ENCODE results near the gene SEC24B. TPM values are rescaled to one million over a fixed set of nuclear protein-coding genes. Genes with fewer than 3 reads are reported as not detected.

The SEC24B gene
- total and polyA plus RNA-seq, 2 experiments from 2014 or later, result 9.4 to 32.8 TPM

- TF ChIP-seq CTCF (conservative IDR thresholded peaks at IDR 0.05; ENCODE audit: low read depth in 2 of 2) (no peak), POLR2AphosphoS5 (IDR thresholded peaks at IDR 0.05; ENCODE audit: low read depth) (no peak), CREB1 (CRISPR knock-in tag; IDR thresholded peaks at IDR 0.05; ENCODE audit: low read depth) (no peak), REST (IDR thresholded peaks at IDR 0.05; ENCODE audit: unreplicated experiment) (no peak), EZH2 (IDR thresholded peaks at IDR 0.05; ENCODE audit: low read depth, unreplicated experiment) (no peak), EZH2phosphoT487 (IDR thresholded peaks at IDR 0.05; ENCODE audit: unreplicated experiment) (no peak), NANOG (IDR thresholded peaks at IDR 0.05; ENCODE audit: borderline replicate concordance) (no peak), STAT1 (IDR thresholded peaks at IDR 0.05; ENCODE audit: unreplicated experiment) (no peak), ZNF331 (CRISPR knock-in tag; IDR thresholded peaks at IDR 0.05; ENCODE audit: low read depth) (no peak), ZNF114 (CRISPR knock-in tag; IDR thresholded peaks at IDR 0.05) (no peak), ETS1 (IDR thresholded peaks at IDR 0.05) (no peak)
These were observed 31.5 kb downstream of the SEC24B start (continued) for GRCh38 chr4:109465069-109465468.

- Histone ChIP-seq H3K79me2 (replicated peaks; ENCODE audit: insufficient read depth) (peaks cover 94% of the 10 kb centered on the region), H3K9me2 (ENCODE audit: insufficient read depth) (no peaks in the 10 kb centered on the region), H3K27me3 (ENCODE audit: insufficient read depth) (no peaks in the 10 kb centered on the region), H3F3A (replicated peaks; ENCODE audit: low read depth) (no peaks in the 10 kb centered on the region), H4K20me1 (replicated peaks; ENCODE audit: insufficient read depth) (peaks cover 11% of the 10 kb centered on the region; the same call in 1 of the 2 replicates), H3K4me2 (no peak overlapping the region), H3K4me3 (no peak overlapping the region), H3K27ac (ENCODE audit: low read depth) (0 out of 2 replicates have a peak overlapping the region, but pooled peaks have one; percentile 12), H2AFZ (no peak overlapping the region), H3K36me3 (ENCODE audit: insufficient read depth) (no peaks in the 10 kb centered on the region), H3K4me1 (ENCODE audit: insufficient read depth) (peaks cover 6% of the 10 kb centered on the region)
- Mint-ChIP-seq H3K27me3 (ENCODE audit: insufficient read depth, low read depth, poor library complexity) (no peaks in the 10 kb centered on the region), H3K4me1 (peaks cover 8% of the 10 kb centered on the region), H3K4me3 (no peak overlapping the region), H3K27ac (no peak overlapping the region), H3K9me3 (no peaks in the 10 kb centered on the region), H3K36me3 (ENCODE audit: low read depth) (peaks cover 22% of the 10 kb centered on the region; the same call in 2 of the 3 replicates)
- no peak for DNase-seq (ENCODE audit: low spot score)
- ATAC-seq, result no peak
- TF ChIP-seq NANOG (IDR thresholded peaks at IDR 0.05; ENCODE audit: borderline replicate concordance), result no peak
- no peak for TF ChIP-seq EZH2 (IDR thresholded peaks at IDR 0.05; ENCODE audit: low read depth, unreplicated experiment)
- TF ChIP-seq ZNF114 (CRISPR knock-in tag; IDR thresholded peaks at IDR 0.05), result no peak
- no peak for TF ChIP-seq REST (IDR thresholded peaks at IDR 0.05; ENCODE audit: unreplicated experiment)
These were observed 36.3 kb downstream of the SEC24B start for GRCh38 chr4:109469915-109470314.

Data from GM23338 (cell line).